DOHH2 (cell line): ENCODE data around the gene GPSM1.

Source experiments
- H3F3A ChIP-seq: fragments of 200-600 bp; sonication (generic), shearing (Covaris generic); 2 replicates; pipeline ENCODE4 v1.6.0; 2016; ENCODE audit warnings: antibody characterized with exemption, mild to moderate bottlenecking; ENCODE audit not compliant: control insufficient read depth, insufficient read depth
- H3K27ac ChIP-seq: fragments of 200-600 bp; sonication (generic); 2 replicates; pipeline ENCODE4 v1.5.1; 2014; ENCODE audit warnings: low read depth, mild to moderate bottlenecking, low read length, moderate library complexity
- H3K27me3 ChIP-seq: fragments of 200-600 bp; sonication (generic); 2 replicates; pipeline ENCODE4 v1.6.1; 2014; ENCODE audit warnings: mild to moderate bottlenecking, low read length, mixed read lengths; ENCODE audit not compliant: control insufficient read depth
- H3K36me3 ChIP-seq: fragments of 200-600 bp; sonication (generic); 2 replicates; pipeline ENCODE4 v1.6.1; 2014; ENCODE audit warnings: mild to moderate bottlenecking, low read length, moderate library complexity, mixed read lengths; ENCODE audit not compliant: control insufficient read depth
- H3K4me1 ChIP-seq: fragments of 200-600 bp; sonication (generic); 2 replicates; pipeline ENCODE4 v1.6.1; 2014; ENCODE audit warnings: mild to moderate bottlenecking, low read length, mixed read lengths; ENCODE audit not compliant: control insufficient read depth
- H3K4me2 ChIP-seq: fragments of 200-600 bp; sonication (generic); 2 replicates; pipeline ENCODE4 v1.6.0; 2014; ENCODE audit warnings: mild to moderate bottlenecking, low read length, moderate library complexity
- H3K4me3 ChIP-seq: fragments of 200-600 bp; sonication (generic); 2 replicates; pipeline ENCODE4 v1.5.1; 2014; ENCODE audit warnings: mild to moderate bottlenecking, low read length, mixed read lengths
- H3K79me2 ChIP-seq: fragments of 200-600 bp; sonication (generic); 2 replicates; pipeline ENCODE4 v1.6.1; 2014; ENCODE audit warnings: mild to moderate bottlenecking, low read length, mixed read lengths; ENCODE audit not compliant: control insufficient read depth
- H3K9me2 ChIP-seq: fragments of 200-600 bp; sonication (generic); replicated peaks from 2 replicates; pipeline ENCODE4 v1.6.1; 2014; ENCODE audit warnings: mild to moderate bottlenecking, low read length, mixed read lengths; ENCODE audit not compliant: control insufficient read depth
- H3K9me3 ChIP-seq: fragments of 200-600 bp; sonication (generic); 2 replicates; pipeline ENCODE4 v1.6.1; 2014; ENCODE audit warnings: antibody characterized with exemption, low read length, mixed read lengths; ENCODE audit not compliant: control insufficient read depth, insufficient read depth
- H4K20me1 ChIP-seq: fragments of 200-600 bp; sonication (generic); 2 replicates; pipeline ENCODE4 v1.6.0; 2014; ENCODE audit warnings: low read depth, mild to moderate bottlenecking, antibody characterized with exemption, low read length, moderate library complexity; ENCODE audit not compliant: control insufficient read depth, insufficient read depth
- EZH2phosphoT487 ChIP-seq: fragments of 200-600 bp; sonication (generic); IDR thresholded peaks from 2 replicates; pipeline ENCODE4 v1.6.1; 2017; ENCODE audit warnings: borderline replicate concordance, mild to moderate bottlenecking, antibody characterized with exemption, low read length, moderate library complexity, mixed read lengths
- TF ChIP-seq, protein P1 (sequence below): fragments of 200-600 bp; sonication (generic); IDR thresholded peaks from one replicate; pipeline ENCODE4 v1.5.1; 2014; ENCODE audit warnings: antibody characterized with exemption, mild to moderate bottlenecking, low read depth, low read length; ENCODE audit not compliant: poor library complexity, severe bottlenecking

Gene GPSM1

DNA sequence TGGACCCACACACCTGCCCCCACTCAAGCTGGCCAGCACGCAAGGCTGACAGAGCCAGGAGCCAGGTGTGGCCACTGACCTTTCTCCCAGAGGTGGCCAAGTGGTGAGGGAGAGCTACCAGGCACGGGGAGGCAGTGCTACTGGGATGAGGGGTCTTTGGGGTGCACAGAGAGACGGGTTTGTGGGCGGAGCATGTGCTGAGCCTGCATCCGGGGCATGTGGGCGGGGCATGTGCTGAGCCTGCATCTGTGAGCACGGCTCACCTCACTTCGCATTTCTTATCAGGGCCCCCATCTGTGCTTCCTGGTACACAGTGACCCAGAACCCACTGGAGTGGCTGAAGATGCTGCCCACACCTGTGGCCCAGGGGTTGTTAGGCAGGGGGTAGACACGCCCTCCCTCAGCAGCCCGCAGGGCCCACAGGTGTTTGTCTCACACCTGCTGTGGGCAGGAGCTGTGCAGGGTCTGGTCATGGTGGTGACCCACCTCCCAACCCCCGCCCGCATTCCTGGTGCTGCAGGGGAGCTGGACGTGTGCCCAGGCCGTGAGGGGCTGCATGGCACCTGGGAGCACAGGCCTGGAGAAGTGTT lies 45.0 kb upstream of the GPSM1 start:
- H3K9me3 ChIP-seq, result no peaks in the 10 kb centered on the region
- 0 out of 2 replicates have a peak overlapping the region, but pooled peaks have one; percentile 2 for H3K4me3 ChIP-seq
- peak overlapping the region; percentile 73 for H3K4me2 ChIP-seq
- peaks cover 4% of the 10 kb centered on the region; the same call in 1 of the 2 replicates for H4K20me1 ChIP-seq
- no peak for TF ChIP-seq EZH2phosphoT487
- TF ChIP-seq, protein P1, sequence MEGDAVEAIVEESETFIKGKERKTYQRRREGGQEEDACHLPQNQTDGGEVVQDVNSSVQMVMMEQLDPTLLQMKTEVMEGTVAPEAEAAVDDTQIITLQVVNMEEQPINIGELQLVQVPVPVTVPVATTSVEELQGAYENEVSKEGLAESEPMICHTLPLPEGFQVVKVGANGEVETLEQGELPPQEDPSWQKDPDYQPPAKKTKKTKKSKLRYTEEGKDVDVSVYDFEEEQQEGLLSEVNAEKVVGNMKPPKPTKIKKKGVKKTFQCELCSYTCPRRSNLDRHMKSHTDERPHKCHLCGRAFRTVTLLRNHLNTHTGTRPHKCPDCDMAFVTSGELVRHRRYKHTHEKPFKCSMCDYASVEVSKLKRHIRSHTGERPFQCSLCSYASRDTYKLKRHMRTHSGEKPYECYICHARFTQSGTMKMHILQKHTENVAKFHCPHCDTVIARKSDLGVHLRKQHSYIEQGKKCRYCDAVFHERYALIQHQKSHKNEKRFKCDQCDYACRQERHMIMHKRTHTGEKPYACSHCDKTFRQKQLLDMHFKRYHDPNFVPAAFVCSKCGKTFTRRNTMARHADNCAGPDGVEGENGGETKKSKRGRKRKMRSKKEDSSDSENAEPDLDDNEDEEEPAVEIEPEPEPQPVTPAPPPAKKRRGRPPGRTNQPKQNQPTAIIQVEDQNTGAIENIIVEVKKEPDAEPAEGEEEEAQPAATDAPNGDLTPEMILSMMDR, result no peak
- no peaks in the 10 kb centered on the region for H3K36me3 ChIP-seq
- no peaks in the 10 kb centered on the region for H3F3A ChIP-seq
- H3K79me2 ChIP-seq, result no peaks in the 10 kb centered on the region
- peaks cover 23% of the 10 kb centered on the region for H3K4me1 ChIP-seq
- H3K27me3 ChIP-seq, result peaks cover 4% of the 10 kb centered on the region
- H3K27ac ChIP-seq, result peak overlapping the region; percentile 34; the same call in 1 of the 2 replicates
- H3K9me2 ChIP-seq, result no peaks in the 10 kb centered on the region

DNA sequence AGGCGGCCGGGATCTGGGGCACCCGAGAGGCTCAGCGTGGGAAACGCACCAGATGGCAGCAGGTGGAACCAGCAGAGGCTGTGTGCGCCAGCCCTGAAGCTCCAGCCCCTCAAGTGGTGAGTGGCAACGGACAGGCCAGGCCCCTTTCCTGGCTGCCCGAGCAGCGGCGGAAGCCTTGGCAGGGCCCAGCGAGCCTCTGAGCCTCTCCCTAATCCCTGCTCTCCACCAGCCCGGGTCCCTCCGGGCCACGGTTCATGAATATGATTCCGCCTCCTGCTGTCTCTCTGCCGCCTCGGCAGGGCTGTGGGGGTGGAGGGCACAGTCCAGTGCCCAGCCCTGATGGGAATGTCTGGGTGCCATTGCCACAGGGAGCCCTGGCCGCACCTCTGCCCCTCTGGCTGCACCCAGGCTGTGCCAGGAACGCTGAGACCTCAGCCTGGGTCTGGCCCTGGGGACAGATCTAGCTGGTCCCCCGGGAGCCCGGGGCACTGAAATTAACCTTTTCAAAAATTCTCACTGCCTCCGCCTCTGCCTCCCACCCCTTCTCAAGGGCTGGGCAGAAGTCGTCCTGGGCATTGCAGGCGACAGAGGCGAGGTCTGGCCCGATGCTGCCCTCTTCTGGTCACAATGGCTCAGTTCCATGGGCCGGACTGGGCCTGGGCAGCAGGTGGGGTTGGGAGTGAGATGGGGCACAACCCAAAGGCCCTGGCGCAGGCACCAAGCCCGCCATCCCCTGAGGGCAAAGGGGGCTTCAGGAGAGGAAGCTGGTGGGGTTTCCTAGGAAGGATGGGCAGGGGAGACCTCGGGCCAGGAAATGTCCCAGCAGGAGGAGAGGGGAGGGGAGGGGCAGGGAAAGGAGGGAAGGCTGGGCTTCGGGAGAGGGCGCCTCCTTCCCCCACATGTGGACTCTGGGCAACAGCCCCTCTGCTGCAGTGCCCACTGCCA lies 43.8 kb upstream of the GPSM1 start:
- Histone ChIP-seq H3K27ac (peak overlapping the region; percentile 34), H3K4me2 (peak overlapping the region; percentile 73), H3K4me3 (peak overlapping the region; percentile 49), H3K27me3 (peaks cover 4% of the 10 kb centered on the region), H3K79me2 (no peaks in the 10 kb centered on the region), H3K9me2 (no peaks in the 10 kb centered on the region), H3K36me3 (no peaks in the 10 kb centered on the region), H3K9me3 (no peaks in the 10 kb centered on the region), H3F3A (no peaks in the 10 kb centered on the region), H4K20me1 (peaks cover 7% of the 10 kb centered on the region; the same call in 1 of the 2 replicates), H3K4me1 (peaks cover 26% of the 10 kb centered on the region)
- TF ChIP-seq EZH2phosphoT487, result no peak
- TF ChIP-seq, protein P1, result peak; percentile 89

DNA sequence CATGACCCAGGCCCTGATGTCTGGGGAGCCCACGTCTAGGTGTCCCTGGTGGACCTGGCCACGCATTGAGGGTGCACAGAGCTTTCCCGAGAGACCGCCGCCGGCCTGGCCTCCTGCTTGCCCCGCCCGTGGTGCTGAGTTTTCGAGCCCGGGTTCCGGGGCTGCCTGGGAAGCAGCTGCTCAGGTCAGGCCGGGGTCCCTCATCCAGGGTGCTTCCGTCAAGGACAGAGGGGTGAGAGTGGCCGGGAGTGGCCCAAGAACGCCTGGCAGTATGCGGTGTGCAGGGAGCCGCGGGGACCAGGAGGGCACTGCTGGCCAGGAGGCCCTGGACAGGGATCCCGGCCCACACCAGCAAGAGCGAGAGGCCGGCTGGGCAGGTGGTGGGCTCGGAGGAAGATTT lies 43.0 kb upstream of the GPSM1 start:
- Histone ChIP-seq H3F3A (no peaks in the 10 kb centered on the region), H3K79me2 (no peaks in the 10 kb centered on the region), H3K4me3 (no peak overlapping the region), H3K9me3 (no peaks in the 10 kb centered on the region), H3K27me3 (no peaks in the 10 kb centered on the region; the same call in 1 of the 2 replicates), H3K36me3 (no peaks in the 10 kb centered on the region), H3K9me2 (no peaks in the 10 kb centered on the region), H4K20me1 (peaks cover 7% of the 10 kb centered on the region; the same call in 1 of the 2 replicates), H3K27ac (no peak overlapping the region), H3K4me2 (no peak overlapping the region), H3K4me1 (peaks cover 28% of the 10 kb centered on the region)
- no peak for TF ChIP-seq EZH2phosphoT487
- TF ChIP-seq, protein P1, result no peak
